GM21381 (cell line): Measurements from ENCODE around the gene RPL3.

ENCODE experiments used
- ATAC-seq: cut with Tn5 transposase; IDR thresholded peaks from one replicate; pipeline ENCODE4 v1.9.1; 2021; ENCODE audit warnings: mild to moderate bottlenecking, moderate library complexity; ENCODE audit not compliant: unreplicated experiment

The RPL3 gene

GRCh38 chr22:39284142-39284980 lies 35.1 kb downstream of the RPL3 start:
- ATAC-seq: no peak

DNA sequence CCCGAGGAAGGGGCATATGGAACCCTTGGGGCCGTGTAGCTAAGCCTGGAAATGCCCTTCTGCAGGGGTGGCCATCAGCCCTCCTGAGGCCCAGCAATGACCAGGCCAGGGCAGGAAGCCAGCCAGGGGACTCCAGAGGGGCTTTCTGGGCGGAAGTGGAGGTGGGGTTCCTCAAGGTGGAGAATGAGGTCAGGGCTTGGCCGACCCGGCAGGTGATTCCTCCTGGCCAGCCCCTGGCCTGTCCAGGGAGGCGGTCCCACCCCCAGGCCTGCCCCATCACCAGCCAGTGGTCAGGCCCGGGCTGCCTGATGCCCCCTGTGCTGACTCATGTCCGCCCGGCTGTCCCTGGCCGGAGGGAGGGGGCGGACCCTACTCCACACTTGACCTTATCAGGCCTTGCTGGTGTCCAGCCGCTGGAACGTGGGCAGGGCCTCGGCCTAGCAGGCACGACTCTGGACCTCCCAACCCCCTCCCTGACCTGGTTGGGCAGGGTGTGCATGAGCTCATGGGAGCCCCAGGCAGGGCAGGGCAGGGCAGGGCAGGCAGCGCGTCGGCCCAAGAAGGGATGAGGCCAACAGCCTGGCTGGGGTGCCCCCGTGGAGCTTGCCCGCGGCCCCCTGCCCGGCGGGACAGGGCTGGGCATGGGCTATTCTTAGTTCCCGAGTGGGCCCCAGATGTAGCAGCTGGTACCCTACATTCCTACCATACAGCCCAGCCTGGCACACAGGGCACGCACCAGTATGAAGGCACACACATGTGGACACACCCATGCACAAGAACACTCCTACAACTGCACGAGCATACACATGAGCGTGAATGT lies 35.9 kb downstream of the RPL3 start:
- ATAC-seq: no peak

DNA sequence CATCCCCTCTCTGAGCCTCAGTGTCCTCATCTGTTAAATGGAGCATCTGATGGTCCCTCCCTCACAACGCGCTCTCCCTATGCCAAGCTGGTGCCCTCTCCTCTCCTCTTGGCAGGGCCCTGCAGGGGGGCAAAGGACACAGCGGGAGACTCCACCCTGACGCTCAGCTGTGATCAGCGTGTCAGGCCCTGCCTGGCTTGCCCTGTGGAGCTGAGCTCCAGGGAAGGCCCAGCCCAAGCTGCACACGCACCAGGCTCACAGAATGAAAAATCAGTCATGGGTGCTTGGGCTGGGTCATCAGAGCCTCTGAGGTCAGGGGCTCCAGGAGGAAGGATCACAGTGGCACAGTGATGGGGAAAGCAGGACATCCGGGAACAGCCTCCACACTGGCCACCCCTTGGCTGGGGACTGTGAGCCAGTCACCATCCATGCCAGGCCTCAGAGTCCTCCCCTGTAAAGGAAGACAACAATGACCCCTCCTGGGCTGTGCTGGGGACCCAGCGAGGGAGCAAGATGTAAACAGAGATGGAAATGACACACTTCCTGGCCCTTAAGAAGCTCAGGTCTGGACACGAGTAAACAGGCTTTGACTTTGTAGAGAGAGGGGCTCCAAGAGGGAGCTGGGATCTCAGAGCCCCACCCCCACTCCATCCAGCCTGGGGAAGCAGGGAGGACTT lies 36.6 kb downstream of the RPL3 start:
- ATAC-seq: no peak

- no peak for ATAC-seq
Measured at GRCh38 chr22:39281126-39281525, 38.3 kb downstream of the RPL3 start.

DNA sequence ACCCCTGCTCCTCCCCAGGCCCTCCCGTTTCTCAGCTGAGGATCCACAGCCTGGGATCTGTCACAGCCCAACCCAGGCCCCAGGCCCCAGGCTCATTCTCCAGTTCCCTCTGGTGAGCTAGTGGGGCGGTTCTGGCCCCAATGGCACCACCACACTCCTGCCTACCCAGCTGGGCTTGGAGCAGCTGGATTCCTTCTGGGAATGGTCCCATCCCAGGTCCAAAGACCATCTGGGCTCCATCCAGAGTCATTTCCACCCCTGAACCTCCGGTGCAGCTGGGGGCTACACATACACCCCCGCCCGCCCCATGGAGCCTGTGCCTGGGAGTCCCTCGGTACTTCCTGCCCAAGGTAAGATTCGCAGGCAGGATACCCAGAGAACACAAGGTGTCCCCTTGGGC lies 39.2 kb downstream of the RPL3 start:
- no peak for ATAC-seq

DNA sequence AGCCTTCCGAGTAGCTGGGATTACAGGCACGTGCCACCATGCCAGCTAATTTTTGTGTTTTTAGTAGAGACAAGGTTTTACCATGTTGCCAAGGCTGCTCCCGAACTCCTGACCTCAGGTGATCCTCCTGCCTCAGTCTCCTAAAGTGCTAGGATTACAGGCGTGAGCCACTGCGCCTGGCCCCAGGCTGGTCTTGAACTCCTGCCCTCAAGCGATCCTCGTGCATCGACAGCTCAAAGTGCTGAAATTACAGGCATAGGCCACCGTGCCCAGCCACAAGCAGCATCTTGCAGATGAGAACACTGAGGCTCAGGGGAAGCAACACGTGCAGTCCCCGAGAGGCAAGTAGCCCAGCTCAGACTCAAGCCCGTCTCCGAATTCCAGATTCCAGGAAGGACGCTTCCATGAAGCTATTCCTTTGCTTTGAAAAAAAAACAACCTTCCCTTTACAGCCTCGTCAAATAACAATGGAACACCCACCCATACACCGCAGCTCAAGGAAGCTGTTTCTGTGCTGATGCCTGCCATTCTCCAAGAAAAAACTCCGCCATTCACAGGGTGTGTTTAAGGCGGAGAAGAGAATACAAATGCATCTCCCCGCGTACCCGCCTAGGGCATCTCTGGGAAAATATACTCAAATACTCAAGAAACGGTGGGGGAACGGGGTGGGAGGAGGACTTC lies 40.1 kb downstream of the RPL3 start:
- ATAC-seq: no peak

DNA sequence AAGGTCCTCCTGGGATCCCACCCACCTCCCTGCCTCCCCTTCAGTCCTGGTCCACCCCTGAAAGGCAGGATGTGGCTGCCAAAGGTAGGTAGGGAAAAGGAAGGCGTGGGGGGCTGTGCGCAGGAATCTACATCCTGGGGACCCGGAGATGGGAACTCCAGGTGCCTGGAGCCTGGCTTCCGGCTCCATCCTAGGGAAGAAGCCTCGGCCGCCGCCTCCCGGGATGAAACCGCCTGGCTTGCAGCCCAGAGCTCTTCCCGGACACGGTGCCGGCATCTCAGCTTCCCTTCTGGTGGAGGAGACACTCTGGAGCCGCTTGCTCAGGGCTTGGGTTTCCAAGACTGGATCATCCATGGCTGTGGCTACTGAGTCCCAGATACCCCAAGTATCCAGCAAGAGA lies 41.4 kb downstream of the RPL3 start:
- ATAC-seq: no peak

DNA sequence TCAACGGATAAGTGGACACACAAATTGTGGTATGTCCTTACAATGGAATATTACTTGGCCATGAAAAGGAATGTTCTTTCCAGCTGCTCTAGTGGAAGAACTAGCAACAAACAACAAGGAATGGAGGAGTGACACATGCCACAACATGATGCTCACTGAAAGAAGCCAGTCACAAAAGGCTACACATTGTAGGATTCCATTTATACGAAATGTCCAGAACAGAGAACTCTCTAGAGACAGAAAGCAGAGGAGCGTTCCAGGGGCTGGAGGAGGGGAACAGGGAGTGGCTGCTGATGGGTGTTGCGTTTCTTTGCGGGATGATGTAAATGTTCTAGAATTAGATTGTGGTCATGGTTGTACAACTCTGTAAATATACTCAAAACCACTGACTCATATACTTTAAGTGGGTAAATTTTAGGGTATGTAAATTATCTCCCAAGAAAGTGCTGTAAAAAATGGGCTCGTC lies 42.2 kb downstream of the RPL3 start:
- ATAC-seq: no peak

- no peak for ATAC-seq
Measured at GRCh38 chr22:39276440-39277141, 42.8 kb downstream of the RPL3 start.

GRCh38 chr22:39275814-39276439 lies 43.5 kb downstream of the RPL3 start:
- no peak for ATAC-seq

- ATAC-seq: no peak
Measured at GRCh38 chr22:39273950-39274887, 45.2 kb downstream of the RPL3 start.

DNA sequence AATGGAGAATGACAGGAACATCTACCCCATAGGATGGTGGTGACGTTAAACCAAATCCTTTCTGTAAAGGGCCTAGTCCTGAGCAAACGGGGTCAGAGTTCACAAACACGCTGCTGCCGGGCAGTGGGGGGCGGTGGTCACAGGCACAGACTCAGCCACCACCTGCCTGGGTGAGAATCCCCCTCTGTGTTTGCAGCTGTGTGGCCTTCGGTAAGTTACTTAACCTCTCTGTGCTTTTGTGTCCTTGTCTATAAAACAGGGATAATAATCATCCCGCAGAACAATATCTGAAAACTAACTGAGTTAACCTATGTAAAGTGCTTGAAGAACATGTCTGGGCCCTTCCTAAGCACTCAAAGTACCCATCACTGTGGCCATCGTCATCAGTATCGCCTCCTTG lies 48.6 kb downstream of the RPL3 start:
- ATAC-seq: no peak

- no peak for ATAC-seq
Measured at GRCh38 chr22:39270280-39270679, 49.1 kb downstream of the RPL3 start.

DNA sequence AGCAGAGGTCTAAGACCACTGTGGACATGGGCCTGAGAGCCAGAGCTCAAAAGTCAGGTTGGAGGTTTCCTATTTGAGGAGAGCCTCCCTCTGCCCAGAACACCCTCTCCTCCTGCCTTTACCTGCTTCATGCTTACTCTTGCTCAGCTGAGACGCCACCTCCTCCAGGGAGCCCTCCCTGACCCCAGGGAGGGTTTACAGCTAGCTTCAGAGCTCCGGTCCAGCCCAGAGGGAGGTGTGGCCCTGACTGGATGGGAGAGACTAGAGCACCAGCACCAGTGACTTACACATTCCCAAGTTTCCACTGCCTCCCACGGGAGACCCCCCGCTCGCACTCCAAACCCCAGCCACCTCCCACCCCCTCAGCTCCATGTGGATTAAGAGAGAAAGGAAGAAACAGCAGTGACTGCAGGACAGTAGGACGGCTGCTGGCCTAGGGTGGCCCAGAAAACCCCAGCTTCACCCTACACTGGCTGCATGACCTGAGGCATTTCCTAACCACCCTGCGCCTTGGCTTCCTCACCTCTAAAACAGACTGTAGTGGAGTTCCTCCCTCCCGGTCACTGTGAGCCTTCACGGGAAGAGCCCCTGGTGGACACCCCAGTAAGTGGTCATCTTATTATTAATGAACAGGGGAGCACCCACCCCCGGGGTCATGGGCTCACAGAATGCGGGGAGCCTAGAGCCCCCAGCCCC lies 50.2 kb downstream of the RPL3 start:
- no peak for ATAC-seq

DNA sequence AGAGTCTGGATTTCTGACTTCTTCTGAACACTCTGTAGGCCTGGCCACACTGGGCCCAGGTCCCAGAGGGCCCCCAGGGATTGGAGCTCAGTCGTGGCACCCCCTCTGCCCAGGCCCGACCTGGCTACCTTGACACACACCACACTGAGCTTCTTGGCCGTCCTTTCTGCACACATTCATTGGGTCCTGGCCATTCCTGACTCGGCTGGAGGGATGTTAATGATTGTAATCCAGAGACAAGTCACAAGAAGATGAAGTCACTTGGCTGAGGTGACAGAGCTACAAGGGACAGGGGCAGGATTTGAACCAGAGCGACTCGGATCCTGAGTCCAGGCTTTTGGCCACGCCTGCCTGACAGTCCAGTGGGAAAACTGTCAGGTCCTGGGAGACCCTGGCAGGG lies 50.8 kb downstream of the RPL3 start:
- no peak for ATAC-seq

- no peak for ATAC-seq
Measured at GRCh38 chr22:39267974-39268373, 51.4 kb downstream of the RPL3 start.

- peak; percentile 74 for ATAC-seq
Measured at GRCh38 chr22:39266398-39267030, 52.9 kb downstream of the RPL3 start.
